NCI-H748 (cell line): ENCODE data around the gene MAGI3.
"Not testable (repeated sequence)": the region's sequence is repeated elsewhere in the genome, so short reads cannot be mapped to it uniquely, and the experiment has no call there.

Experiments used
- DNase-seq: peaks from one replicate; lab custom pipeline; 2025; ENCODE audit not compliant: unreplicated experiment; lab: John Stamatoyannopoulos, UW

The MAGI3 gene

DNA sequence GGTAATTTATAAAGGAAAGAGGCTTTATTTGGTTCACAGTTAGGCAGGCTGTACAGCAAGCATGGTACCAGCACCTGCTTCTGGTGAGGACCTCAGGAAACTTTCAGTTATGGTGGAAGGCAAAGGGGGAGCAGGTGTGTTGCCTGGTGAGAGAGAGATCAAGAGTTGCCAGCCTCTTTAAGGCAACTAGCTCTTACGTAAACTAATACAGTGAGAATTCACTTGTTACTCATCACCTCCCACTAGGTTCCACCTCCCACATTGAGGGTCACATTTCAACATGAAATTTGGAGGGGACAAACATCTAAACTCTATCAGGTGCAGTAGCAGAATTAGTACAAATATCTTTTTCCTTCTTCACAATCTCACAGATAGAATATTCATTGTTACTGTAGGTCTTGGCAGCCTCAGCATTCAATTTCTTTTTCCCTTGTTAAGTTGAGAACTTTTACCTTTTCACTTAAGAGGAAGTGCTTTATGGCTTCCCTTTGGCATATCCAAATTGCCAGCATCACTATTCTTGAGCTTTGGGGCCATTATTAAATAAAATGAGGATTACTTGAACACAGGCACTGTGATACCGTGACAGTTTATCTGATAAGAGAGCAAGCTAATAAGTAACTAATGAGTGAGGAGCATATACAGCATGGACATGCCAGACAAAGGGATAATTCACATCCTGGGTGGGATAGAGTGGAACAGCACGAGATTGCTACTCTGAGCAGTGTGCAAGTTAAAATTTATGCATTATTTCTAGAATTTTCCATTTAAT, 48.4 kb downstream of the MAGI3 start:
- DNase-seq: no peak

DNA sequence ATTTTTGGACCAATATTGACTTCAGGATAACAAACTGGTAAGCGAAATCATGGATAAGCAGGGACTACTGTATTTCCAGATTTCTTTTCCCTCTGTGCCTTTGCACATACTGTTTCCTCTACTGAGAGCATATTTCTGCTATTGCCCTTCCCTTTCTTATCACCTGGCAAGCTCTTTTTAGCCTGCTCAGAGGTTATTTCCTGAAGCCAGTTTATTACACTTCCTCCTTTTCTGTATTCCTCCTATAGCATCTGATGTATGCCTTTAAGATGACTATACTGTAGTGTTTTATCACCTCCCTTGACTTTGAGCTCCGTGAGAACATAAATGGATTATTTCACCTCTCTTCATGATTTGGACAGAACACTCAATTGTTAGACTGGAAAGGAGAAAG, 49.0 kb downstream of the MAGI3 start:
- no peak for DNase-seq

DNA sequence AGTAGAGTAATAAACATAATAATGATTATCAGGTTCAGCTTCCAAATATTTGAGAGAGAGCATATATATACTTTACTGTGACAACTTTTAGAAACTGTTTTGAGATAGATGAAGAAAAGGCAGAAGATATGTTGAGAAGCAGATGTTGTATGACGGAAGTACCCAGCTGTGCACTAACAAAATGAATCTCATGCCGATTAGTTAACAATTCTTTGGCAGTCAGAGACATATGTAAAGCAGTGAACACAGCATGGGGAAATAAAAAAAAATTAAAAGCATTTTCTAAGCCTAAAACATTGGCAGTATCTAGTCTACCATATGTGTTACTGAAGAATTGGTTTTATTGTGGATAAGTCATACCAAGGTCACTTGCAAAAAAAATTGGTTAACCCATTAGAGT, 51.8 kb downstream of the MAGI3 start:
- no peak for DNase-seq

DNA sequence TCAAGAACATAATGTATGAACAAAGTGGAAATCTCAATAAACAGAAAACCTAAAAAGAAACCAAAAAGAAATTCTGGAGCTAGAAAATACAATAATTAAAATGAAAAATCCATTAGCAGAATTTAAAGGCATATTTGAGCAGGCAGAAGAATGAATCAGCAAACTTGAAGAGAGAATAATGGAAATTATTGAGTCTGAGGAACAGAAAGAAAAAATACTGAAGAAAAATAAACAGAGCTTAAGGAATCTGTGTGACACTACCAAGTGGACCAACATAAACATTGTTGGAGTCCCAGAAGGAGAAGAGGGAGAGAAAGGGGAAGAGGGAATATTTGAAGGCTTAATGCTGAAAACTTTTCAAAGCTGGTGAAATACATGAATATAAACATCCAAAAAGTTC, 54.5 kb downstream of the MAGI3 start:
- no peak for DNase-seq

DNA sequence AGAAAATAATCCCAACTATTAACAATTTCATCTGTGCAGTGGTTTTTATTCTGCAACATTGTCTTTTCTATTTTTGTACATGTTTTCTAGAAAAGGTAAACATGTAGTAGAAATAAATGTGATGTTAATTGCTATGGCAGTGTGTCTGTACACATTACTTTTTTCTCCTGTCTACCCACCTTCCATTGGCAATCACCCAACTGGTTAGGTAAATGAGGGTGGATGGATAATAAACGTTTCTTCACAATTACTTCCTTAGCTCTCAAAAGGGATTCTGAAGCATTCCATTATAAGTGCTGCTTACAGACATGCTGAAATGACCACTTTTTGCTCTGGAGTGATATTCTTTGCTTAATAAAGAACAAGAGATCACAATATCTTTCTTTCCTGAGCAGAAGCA, 61.4 kb downstream of the MAGI3 start:
- no peak for DNase-seq

DNA sequence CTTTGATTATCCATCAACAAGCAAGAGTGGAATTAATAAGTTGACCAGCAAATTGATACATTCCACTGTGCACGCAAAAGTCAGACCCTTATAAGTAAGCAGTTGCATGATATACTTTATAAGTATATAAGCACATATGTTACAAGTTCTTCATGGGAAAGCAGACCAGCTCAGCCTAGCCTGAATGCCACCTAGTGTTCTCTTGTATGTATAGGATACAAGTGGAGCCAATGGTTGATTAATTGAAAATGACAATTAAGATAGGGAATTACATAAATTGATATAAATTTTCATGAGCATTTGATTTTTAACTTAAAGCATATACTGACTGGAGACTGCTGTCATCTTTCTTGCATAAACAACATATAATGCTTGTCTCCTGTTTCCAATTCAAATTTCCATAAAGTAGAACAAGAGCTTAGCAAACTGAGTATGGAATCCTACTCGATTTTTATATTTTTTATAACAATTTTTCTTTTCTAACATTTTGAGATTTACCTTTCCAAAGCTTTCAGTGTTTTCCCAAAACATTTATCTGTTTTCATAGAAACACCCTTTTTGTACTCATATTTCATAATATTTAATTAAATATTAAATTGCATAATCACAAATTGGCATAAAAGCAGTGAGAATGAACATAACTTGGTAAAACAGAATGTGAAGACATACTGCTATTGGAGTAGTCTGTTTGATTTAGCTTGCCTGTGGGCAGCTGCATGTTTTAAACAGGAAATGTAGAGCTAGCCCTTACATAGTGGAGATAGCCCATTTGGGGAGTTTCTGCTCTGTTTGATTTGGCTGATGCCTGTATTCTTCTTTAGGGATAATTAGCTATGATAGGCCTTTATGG, 62.8 kb downstream of the MAGI3 start:
- no peak for DNase-seq

DNA sequence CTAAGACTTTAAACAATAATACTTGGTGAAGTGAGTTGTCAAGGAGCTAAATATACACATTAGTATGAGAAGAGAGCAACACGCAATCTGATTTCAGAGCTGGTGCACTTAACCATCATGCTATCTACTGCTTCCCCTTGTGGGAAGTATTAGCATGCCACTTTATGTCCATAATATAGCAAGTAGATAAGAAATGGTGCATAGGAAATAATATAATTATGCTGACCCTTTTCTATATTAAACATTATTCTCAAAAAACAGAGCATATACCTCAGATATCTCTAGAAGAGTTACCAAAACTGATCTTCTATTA, 63.4 kb downstream of the MAGI3 start:
- no peak for DNase-seq

DNA sequence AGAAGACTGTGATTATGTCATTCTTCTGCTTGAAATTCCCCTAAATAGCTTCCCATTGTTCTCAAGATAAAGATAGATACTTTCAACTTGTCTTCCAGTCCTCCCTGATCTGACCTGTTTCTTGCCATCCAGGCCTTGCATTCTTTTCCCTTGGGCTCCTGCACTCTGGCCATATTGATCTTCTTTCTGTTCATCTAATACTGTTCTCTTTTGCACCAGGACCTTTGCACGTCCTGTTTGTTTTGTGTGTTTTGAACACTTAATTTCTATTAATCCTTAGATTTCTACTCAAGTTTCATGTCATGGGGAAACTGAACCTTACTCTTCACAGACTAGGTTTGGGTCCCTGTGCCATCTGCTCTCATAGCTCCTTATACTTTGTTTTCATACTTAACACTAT, 65.1 kb downstream of the MAGI3 start:
- DNase-seq: no peak

DNA sequence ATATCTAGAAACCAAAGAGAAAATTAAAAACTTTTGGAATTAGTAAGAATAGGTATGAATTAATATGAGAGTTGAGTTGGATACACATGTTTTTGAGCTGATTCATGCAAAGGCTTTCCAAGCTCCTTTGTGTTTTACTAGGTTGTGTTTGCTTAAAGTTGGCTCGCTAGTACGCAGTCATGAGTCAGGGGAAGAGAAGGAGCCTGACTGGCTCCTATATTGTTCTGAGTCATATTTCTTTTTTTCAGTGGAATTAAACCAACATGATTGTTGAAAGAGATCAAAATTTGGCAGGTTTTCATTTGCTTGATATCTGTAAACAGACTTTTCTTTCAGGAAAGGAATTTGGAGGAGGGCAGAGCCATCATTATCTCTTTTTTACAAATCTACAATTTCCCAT, 66.7 kb downstream of the MAGI3 start:
- no peak for DNase-seq

DNA sequence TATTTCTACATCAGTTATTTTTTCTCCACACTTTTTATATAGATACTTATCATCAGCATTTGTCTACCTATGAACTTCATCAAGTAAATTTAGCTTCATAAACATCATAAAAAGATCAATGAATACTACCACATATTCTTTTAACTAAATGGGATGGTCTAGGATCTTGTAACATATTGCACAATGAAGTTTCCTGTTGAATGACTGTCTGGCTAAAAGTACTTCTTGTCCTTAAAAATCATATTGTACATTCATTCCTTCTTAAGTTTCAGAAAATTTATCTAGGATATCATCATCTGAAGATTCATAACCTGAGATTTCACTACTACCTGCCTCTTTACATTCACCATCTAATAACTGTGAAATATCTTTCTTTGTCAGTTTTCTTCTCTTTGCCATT, 69.0 kb downstream of the MAGI3 start:
- no peak for DNase-seq

DNA sequence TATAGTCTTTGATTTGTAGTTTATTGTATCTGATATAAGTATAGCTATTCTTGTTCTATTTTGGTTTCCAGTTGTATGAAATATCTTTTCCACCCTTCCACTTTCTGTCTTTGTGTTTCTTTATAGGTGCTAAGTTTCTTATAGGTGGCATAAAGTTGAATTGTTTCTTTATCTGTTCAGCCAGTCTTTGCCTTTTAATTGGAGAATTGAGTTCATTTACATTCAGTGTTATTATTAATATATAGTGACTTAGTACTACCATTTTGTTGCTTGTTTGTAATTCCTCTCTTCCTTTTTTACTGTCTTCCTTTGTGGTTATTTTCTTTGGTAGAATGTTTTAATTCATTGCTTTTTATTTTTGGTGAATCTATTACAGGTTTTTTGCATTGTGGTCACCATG, 77.7 kb downstream of the MAGI3 start:
- no peak for DNase-seq

DNA sequence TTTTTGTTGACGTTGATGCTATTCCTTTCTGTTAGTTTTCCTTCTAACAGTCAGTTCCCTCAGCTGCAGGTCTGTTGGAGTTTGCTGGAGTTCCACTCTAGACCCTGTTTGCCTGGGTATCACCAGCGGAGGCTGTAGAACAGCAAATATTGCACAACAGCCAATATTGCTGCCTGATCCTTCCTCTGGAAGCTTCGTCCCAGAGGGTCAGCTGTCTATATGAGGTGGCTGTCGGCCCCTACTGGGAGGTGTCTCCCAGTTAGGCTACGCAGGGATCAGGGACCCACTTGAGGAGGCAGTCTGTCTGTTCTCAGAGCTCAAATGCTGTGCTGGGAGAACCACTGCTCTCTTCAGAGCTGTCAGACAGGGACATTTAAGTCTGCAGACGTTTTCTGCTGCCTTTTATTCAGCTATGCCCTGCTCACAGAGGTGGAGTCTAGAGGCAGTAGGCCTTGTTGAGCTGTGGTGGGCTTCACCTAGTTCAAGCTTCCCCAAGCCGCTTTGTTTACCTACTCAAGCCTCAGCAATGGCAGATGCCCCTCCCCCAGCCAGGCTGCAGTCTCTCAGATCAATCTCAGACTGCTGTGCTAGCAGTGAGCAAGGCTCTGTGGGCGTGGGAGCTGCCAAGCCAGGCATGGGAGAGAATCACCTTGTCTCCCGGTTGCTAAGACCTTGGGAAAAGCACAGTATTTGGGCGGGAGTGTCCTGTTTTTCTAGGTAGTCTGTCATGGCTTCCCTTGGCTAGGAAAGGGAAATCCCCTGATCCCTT, 88.3 kb downstream of the MAGI3 start:
- not testable (repeated sequence) for DNase-seq

DNA sequence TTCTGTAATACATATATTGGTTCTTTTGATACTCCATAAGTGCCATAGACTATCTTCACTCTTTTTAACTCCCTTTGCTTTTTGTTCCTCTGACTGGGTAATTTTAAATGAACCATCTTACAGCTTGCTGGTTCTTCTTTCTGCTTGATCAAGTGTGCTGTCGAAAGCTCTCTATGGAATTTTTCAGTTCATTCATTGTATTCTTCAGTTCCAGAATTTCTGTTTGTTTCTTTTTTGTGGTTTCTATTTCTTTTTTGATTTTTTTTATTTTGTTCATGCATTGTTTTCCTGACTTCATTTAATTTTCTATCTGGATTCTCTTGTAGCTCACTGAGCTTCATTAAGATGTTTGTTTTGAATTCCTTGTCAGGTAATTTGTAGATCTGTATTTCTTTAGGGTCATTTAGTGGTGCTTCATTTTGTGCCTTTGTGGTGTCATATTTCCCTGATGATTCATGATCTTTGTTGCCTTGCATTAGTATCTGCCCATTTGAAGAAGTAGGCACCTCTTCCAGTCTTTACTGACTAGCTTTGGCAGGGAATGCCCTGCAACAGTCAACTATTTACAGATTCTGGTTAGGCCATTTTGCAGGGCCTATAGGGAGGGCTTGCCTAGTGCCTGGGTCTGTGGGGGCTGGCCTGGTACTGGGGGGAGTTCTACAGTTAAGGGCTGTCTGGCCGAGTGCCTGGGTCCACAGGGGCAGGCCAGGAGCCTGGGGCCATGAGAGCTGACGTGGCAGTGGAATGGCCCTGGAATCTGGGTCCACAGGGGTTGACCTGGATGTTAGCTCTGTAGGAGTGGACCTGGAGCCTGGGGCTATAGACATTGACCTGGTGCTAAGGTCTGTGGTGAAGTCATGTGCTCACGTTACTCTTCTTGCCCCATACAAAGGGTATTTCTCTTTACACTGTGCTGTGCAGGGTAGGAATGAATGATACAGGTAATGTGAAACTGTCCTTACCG, 89.7 kb downstream of the MAGI3 start:
- DNase-seq: no peak

DNA sequence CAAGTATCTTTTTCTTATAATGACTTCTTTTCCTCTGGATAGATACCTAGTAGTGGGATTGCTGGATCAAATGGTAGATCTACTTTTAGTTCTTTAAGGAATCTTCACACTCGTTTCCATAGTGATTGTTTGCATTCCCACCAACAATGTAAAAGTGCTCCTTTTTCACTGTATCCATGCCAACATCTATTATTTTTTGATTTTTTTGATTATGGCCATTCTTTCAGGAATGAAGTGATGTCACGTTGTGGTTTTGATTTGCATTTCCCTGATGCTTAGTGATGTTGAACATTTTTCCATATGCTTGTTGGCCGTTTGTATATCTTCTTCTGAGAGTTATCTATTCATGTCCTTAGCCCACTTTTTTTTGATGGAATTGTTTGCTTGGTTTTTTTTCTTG, 94.8 kb downstream of the MAGI3 start:
- not testable (repeated sequence) for DNase-seq

DNA sequence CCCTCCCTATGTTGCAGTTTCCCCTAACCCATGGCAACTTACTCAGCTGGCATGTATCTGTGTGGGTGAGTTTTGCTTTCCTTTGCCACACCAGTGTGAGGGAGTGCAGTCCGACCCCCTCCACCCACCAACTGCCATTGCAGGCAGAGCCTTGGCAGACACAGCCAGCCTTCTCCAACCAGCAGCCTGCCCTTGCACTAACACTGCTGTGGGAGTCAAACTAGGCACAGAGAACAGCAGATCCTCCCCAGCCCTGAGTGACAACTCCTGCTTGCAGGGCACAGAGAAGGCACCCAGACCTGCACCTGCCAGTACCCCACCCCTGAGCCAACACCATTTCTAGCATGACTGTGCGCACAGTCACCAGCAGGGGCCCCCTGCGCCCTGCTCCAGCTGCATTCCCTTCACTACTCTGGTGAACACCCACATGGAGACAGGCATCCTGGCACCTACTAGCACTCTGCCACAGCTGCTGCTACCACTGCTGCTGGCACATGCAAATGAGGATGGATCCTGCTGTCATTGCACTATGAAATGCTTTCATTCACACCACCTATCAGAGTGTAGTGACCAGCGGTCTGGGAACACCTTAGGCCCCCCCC, 98.4 kb downstream of the MAGI3 start:
- no peak for DNase-seq

DNA sequence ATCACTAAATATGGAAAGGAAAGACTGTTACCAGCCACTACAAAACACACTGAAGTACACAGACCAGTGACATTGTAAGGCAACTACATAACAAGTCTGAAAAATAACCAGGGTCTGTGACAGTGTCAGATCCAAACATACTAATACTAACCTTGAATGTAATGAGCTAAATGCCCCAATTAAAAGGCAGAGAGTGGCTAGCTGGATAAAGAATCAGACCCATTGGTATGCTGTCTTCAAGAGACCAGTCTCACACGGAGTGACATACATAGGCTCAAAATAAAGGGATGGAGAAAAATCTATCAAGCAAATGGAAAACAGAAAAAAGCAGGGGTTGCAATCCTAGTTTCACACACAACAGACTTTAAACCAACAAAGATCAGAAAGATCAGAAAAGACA, 100.1 kb downstream of the MAGI3 start:
- no peak for DNase-seq

DNA sequence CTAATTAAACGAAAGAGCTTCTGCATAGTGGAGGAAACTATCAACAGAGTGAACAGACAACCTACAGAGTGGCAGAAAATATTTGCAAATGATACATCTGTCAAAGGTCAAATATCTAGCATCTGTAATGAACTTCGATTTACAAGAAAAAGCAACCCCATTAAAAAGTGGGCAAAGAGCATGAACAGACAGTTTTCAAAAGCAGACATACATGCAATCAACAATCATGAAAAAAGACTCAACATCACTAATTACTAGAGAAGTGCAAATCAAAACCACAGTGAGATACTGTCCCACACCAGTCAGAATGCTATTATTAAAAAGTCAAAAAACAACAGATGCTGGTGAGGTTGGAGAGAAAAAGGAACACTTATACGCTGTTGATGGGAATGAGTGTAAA, 103.2 kb downstream of the MAGI3 start:
- DNase-seq: no peak

DNA sequence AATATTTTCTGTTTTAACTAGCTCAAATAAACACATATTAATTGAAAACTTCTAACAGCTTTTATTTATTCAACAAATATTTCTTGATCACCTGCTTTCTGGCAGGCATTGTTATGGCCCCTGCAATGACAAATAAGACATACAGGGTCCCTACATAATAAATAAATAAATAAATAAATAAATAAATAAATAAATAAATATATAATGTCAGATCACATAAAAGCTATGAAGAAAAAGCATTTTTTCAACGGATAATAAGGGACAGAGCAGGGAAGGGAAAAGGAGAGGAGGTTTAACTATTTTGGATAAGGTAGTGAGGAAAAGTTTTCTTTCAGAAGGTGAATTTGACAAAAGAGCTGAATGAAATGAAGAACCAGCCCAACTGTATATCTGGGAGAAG, 115.0 kb downstream of the MAGI3 start:
- DNase-seq: no peak

DNA sequence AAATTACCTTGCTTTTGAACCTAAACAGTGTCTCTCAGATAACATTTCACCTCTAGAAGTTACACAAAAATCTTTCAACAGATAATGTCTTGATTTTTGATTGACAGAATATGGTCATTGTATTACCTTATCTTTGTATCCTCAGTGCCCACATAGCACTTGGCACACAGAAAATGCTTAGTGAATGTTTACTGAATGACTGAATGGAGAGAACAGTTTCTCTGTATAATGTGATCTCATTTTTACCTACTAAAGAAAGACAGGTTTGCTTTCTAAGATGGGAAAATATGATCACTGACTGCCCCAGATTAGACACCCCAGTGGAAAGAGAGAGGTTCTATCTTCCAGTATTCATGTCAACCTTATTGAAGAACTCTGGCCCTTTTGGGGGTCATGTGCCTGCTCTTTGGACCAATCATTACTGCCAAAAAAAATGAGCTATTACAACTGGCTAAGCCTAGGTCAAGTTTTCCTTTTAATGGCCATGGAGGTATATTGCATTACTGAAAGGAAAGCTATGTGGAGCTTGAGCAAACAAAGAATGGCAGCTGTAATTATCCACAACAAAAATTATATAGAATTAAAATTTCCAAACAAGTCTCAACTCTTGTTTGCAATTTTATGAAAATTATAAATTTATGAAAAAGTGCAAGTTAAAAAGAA, 117.4 kb downstream of the MAGI3 start:
- no peak for DNase-seq
